Measurements from ENCODE around the gene KIRREL3.

DNA sequence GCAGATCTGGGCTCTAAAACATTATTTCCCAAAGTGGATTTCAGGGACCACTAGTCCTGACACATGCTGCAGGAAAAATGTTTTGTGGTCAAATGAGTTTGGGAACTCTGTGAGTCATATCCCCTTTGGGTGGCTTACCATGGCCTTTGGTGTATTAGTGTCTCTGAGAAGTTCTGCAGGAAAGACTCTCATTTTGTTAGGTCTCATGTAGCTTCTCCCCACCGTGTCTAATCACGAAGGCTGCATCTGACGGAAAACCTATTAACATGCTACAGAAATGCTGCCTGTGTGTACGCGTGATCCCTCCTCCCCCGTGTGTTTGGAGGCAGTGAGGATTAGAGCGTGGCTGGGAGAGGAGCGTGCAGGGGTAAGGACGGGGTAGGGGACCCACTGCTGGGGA lies 453.4 kb downstream of the KIRREL3 start:
- TF ChIP-seq EZH2 (IDR thresholded peaks at IDR 0.05; ENCODE audit: insufficient read depth, poor library complexity, severe bottlenecking) (no peak), EZH2phosphoT487 (IDR thresholded peaks at IDR 0.05; ENCODE audit: insufficient read depth, low read depth) (no peak)
